GM18951 (cell line): ENCODE measurements around the gene PERCC1.

Experiments
- POLR2A ChIP-seq: IDR thresholded peaks from 4 replicates; pipeline ENCODE4 v1.6.1; 2011; ENCODE audit warnings: mild to moderate bottlenecking; ENCODE audit not compliant: insufficient read length, insufficient read depth; ENCODE audit errors: extremely low read depth
- in situ Hi-C: fragments of 300-500 bp; cut with MboI; formaldehyde crosslinking; loops from one replicate; pipeline ENCODE4 v1.12.0; 2022; ENCODE audit warnings: low sequenced_read_pairs, mixed read lengths, inconsistent platforms; ENCODE audit not compliant: unreplicated experiment

The PERCC1 gene

GRCh38 chr16:1453316-1453715, 22.4 kb downstream of the PERCC1 start:
- in situ Hi-C loops: no loop called here
- no peak for TF ChIP-seq POLR2A

GRCh38 chr16:1454561-1454960, 23.7 kb downstream of the PERCC1 start:
- TF ChIP-seq POLR2A: no peak
- in situ Hi-C loops: no loop called here

GRCh38 chr16:1455190-1456171, 24.6 kb downstream of the PERCC1 start:
- in situ Hi-C loops: no loop called here
- no peak for TF ChIP-seq POLR2A

GRCh38 chr16:1456951-1457350, 26.1 kb downstream of the PERCC1 start:
- in situ Hi-C loops: no loop called here
- no peak for TF ChIP-seq POLR2A

DNA sequence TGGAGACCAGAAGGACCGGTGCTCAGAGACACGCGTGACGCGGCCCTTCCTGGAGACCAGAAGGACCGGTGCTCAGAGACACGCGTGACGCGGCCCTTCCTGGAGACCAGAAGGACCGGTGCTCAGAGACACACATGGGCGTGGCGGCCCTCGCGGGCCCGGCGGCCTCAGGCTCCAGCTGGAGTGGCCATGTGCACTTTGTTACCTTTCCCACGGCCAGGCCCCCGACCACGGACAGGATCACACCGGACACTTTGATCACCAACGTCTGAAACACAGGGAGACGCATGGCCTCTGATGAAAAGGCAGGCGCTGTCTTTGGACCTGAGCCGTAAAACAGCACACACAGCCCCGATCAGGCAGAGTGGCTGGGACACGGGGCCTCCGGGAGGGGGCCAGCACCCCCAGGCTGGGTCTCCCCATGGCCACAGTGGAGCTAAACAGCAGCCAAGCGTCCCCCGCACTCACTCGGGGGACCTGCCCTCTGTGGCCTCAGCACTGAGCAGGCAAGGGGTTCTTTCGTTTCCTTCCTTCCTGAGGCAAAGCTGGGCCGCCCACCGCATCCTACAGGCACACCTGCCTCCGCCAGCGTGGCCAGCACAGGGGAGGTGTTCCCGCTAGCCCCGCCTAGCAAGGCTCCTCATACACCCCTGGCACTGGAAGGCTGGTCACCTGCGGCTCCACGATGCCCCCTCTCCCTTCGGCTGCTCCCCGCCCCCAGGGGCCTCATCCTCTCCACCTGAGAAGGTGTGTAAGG, 26.8 kb downstream of the PERCC1 start:
- in situ Hi-C loops: no loop called here
- TF ChIP-seq POLR2A: no peak

- in situ Hi-C loops: no loop called here
- TF ChIP-seq POLR2A: no peak
Measured at GRCh38 chr16:1458336-1458976, 27.6 kb downstream of the PERCC1 start.

- TF ChIP-seq POLR2A: no peak
- in situ Hi-C loops: no loop called here
Measured at GRCh38 chr16:1458977-1459341, 28.1 kb downstream of the PERCC1 start.

DNA sequence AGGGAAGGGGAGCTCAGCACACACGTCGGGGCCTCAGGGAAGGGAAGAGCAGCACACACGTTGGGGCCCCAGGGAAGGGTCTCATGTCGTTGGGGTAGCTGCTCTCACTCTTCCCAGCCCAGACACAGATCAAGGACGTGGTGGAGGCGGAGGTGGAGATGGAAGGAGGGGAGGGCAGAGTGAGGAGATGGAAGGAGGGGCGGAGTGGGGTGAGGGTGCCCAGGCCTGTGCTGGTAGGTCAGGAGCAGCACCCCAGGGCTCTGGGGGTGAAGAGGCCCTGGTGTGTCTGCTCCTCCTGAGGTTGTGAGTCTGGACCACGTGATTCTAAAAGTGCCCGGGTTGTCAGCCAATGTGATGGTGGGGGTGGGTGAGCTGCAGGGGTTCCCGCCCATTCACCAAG, 29.1 kb downstream of the PERCC1 start:
- TF ChIP-seq POLR2A: no peak
- in situ Hi-C loops: no loop called here

DNA sequence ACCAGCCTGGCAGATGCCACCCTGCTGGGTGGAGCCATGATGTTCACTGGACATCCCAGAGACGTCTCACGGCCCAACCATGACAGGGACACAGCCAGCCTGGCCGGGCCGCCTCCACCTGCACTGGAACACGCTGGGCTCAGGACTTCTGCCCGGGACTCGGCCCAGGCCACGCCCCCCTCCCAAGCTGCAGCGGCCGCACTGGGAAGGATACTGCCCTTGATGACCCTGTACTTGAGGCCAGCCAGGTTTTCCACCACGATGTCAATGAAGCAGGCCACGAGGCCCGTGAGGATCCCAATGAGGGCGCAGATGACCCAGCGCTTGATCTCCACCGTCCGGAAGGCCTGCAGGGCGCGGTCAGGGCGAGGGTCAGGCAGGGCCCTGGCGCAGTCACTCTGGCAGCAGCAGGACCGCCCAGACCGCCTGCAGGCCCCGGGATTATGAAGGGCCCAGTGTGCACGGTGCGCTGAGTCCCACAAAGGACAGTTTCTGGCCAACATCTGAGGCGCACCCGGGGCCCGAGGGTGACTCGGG, 29.8 kb downstream of the PERCC1 start:
- in situ Hi-C loops: no loop called here
- no peak for TF ChIP-seq POLR2A

- in situ Hi-C loops: no loop called here
- TF ChIP-seq POLR2A: no peak
Measured at GRCh38 chr16:1461146-1461545, 30.3 kb downstream of the PERCC1 start.

DNA sequence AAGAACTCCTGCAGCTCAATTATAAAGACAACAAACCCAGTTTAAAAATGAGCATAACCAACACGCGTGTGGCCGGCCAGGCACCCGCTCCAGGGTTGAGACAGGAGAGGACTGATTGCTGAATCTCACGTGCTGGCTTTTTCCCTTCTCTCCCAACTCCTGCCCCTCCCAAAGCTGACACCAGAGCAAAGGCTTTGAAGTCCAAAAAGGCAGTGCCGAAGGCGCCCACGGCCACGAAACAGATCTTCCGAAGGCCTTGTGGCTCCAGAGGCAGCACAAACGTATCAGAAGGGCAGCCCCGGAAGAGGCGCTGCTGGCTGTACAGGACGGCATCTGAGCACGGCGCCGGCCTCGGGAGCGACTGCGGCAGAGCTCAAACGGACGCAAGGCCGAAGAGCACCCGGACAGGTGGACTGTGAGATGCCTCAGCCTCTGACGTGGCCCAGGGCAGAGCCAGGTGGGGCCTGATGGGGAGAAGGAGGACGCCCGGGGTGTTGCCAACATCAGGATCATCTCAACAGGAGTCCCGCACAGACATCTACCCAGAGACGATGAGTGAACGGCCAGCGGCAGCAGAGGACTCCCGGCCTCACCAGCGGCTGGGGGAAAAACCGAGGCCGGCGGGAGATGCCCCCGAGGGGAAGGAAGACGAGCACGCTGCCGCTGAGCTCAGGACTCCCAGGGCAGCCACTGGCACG, 33.5 kb downstream of the PERCC1 start:
- in situ Hi-C loops: no loop called here
- TF ChIP-seq POLR2A: no peak

GRCh38 chr16:1464894-1465566, 34.2 kb downstream of the PERCC1 start:
- in situ Hi-C loops: no loop called here
- no peak for TF ChIP-seq POLR2A
